Astrocyte of the spinal cord (primary cell): ENCODE measurements around the gene PDSS1.

Experiments
- DNase-seq: peaks from one replicate; pipeline ENCODE4 v3.0.0; 2011; ENCODE audit warnings: low read depth, low spot score
- H3K4me3 ChIP-seq: 2 replicates; pipeline ENCODE4 v1.5.1; 2011; ENCODE audit warnings: low read depth, mild to moderate bottlenecking, low read length, moderate library complexity
- in situ Hi-C: cut with HindIII; loops from 2 replicates; pipeline ENCODE4 v1.10.0; 2017; ENCODE audit warnings: low sequenced_read_pairs
- TF ChIP-seq, protein P1 (sequence below): IDR thresholded peaks from 2 replicates; pipeline ENCODE4 v1.5.1; 2012; ENCODE audit warnings: low read depth, mild to moderate bottlenecking, low read length, inconsistent platforms

PDSS1 gene

DNA sequence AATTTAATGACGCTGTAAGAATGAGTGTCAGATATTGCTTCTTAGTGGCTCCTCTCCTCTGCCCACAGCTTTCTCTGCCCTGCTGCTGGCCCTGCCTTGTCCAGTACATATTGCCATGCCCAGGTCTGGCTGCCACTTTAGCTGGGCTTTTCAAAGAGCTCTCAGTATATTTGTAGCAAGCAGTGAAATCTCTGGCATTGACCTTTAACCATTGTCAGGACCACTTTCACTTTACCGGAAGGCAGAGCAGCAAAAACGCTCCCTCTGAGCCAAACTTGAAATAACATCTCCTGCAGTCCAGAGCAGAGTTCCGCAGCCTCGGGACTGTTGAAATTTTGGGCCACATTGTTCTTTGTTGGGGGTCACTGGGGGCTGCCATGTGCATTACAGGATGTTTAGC lies 13.8 kb downstream of the PDSS1 start:
- in situ Hi-C loops = no loop called here
- H3K4me3 ChIP-seq = no peak overlapping the region
- no peak for DNase-seq
- TF ChIP-seq, protein P1, sequence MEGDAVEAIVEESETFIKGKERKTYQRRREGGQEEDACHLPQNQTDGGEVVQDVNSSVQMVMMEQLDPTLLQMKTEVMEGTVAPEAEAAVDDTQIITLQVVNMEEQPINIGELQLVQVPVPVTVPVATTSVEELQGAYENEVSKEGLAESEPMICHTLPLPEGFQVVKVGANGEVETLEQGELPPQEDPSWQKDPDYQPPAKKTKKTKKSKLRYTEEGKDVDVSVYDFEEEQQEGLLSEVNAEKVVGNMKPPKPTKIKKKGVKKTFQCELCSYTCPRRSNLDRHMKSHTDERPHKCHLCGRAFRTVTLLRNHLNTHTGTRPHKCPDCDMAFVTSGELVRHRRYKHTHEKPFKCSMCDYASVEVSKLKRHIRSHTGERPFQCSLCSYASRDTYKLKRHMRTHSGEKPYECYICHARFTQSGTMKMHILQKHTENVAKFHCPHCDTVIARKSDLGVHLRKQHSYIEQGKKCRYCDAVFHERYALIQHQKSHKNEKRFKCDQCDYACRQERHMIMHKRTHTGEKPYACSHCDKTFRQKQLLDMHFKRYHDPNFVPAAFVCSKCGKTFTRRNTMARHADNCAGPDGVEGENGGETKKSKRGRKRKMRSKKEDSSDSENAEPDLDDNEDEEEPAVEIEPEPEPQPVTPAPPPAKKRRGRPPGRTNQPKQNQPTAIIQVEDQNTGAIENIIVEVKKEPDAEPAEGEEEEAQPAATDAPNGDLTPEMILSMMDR = no peak

DNA sequence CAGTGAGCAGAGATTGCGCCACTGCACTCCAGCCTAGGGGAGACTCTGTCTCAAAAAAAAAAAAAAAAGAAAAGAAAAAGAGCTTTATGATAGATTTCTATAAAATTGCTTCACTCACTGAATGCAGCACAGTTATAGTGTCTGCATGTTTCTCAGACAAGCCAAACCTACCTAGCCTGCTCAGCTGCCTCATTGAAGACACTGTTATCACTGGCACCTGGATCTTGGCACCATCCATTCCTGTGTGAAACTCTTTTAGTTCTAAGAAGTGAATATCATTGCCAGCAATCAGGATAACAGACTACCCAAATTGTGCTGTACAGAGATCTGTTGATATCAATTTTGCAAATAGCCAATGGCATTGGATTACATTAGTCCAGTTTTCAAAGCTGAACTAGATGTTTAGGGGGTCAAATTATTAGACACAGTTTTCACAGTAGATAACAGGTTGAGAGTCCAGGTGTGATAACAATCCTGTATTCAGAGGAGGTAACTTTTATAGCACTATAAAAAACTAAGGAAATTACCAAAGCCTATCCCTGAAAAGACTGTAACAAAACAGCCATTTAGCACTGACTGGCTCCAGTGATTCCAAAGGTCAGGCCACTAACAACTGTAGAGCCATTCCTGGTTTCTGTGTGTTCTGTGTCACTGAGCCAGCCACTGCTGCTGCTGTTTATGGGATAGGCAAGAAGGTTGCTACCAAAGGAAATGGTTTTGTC lies 17.1 kb downstream of the PDSS1 start:
- TF ChIP-seq, protein P1 = no peak
- DNase-seq = no peak
- no peak overlapping the region for H3K4me3 ChIP-seq
- in situ Hi-C loops = no loop called here

DNA sequence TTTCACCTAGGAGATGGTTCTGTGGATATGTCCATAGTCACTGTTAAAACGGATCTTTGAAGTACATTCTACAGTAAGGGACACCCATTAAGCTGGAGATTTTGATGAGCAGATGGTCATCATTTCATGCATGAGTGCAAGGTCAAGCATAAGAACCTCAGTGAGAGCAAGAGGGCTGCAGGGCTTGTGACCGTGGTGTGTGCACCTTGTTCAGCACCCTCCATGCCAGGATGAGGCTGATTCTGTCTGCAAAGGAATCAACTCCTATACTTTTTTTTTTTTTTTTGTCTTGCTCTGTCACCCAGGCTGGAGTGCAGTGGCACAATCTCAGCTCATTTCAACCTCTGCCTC lies 17.6 kb downstream of the PDSS1 start:
- TF ChIP-seq, protein P1 = no peak
- in situ Hi-C loops = no loop called here
- no peak overlapping the region for H3K4me3 ChIP-seq
- DNase-seq = no peak

DNA sequence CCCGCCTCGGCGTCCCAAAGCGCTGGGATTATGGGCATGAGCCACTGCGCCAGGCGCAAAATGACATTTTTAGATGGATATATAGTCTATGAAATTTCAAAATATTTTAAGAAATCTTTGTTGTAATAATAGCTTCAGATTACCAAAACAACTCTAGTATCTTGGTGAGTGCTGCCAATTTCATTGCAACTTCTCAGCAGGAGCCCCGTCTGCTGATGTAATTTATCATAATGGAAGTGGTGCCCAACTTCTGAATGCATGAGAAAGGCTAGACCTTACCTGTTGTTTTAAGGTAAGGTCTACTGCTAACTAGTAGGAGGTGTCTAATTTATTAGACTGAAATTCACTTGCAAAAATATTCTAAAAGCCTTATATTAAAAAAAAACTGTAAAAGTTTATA lies 20.0 kb downstream of the PDSS1 start:
- DNase-seq = no peak
- in situ Hi-C loops = no loop called here

DNA sequence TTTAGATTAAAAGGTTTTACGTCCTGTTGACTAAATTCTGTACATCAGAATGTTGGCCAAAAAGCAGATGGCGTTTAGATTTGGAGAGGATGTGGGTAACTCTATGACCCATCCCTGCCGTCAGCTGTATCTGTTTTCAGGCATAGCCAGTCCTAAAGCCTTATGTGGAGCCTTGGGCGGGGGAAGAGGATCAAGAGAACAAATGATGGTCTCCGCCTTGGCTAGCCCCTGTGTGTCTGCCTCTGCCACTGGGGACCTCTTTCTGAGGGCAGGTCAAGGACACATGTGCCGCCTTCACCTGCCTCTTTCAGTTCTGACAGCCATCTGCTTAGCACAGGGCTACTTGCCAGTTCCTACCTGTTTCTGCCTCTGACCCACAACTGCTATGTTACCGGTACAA lies 24.1 kb downstream of the PDSS1 start:
- H3K4me3 ChIP-seq = no peak overlapping the region
- DNase-seq = no peak
- in situ Hi-C loops = no loop called here
- TF ChIP-seq, protein P1 = no peak

More for the DNA sequence above, 20.0 kb downstream of the PDSS1 start:
- TF ChIP-seq, protein P1 = no peak
- H3K4me3 ChIP-seq = no peak overlapping the region

DNA sequence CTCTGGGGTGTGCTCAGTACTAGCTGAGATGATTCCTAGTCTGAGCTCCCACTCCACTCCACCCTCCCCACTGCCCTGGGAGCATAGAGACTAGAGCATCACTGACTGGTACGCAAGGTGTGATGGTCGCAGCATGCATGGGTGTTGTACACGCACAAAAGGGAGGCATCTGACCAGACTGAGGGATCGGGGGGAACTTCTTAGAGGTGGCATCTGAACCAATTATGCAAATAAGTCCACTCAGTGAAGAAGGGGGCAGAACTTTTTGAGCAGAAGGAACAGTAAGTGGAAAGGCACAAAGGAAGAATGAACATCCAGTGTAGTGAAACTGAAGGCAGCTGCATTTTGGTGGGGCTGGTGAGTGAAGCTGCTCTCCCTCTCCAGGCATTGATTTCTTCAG lies 25.5 kb downstream of the PDSS1 start:
- DNase-seq = no peak
- H3K4me3 ChIP-seq = no peak overlapping the region
- TF ChIP-seq, protein P1 = no peak
- in situ Hi-C loops = no loop called here
